ENCODE results near the gene PCSK1N.

GRCh38 chrX:48839686-48840085 lies 4.3 kb upstream of the PCSK1N start:
- no peak for TF ChIP-seq HDGF (IDR thresholded peaks at IDR 0.05; ENCODE audit: borderline replicate concordance)
- no peak for TF ChIP-seq FOXA1 (IDR thresholded peaks at IDR 0.05)
- TF ChIP-seq TARDBP (IDR thresholded peaks at IDR 0.05), result no peak
- no peak for TF ChIP-seq SUZ12 (IDR thresholded peaks at IDR 0.05)
- TF ChIP-seq L3MBTL2 (conservative IDR thresholded peaks at IDR 0.05), result no peak
- TF ChIP-seq BHLHE40 (IDR thresholded peaks at IDR 0.05; ENCODE audit: borderline replicate concordance), result no peak
- no peak for TF ChIP-seq SP1 (IDR thresholded peaks at IDR 0.05)

All from HEK293T (cell line).